ENCODE results near the gene PEX16. TPM values are rescaled to one million over a fixed set of nuclear protein-coding genes. Genes with fewer than 3 reads are reported as not detected.
"Not testable (repeated sequence)": the region's sequence is repeated elsewhere in the genome, so short reads cannot be mapped to it uniquely, and the experiment has no call there.

The PEX16 gene
- total RNA-seq, 1 donor from 2014 or later, result 37.0 TPM

- DNase-seq (ENCODE audit: low spot score), result no peak
- ATAC-seq, result no peak
These were observed 1.4 kb upstream of the PEX16 start for GRCh38 chr11:45918962-45919675.

DNA sequence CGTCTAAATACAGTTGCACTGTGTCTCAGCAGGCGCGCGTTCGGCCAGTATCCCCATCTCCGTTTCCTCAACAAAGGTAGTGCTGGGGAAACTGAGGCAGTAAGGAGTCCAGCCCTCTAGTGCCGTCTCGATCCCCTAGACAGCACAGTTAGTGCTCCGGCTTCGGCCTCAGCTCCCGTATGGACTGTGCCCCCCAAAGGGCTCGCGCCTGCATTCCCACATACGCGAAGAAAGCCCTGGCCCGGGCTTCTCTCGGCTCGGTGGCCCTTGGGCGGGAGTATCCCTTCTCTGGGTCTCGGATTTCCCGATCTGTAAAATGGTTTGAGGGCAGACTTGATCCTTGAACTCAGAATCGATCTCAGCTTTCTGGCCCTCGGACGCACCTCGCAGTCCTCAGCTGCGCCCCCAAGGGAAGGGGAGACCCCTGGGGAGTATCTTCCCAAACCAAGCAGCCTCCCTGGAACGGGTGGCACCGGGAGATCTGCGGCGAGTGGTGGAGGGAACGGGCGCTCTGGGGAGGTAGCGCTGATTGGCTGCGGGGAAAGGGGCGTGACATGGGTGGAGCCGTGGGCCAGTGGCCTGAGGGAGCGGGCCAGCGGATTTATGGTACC, 759 bp upstream of the PEX16 start:
- peak; percentile 90 for DNase-seq (ENCODE audit: low spot score)
- ATAC-seq, result peak; percentile 74

DNA sequence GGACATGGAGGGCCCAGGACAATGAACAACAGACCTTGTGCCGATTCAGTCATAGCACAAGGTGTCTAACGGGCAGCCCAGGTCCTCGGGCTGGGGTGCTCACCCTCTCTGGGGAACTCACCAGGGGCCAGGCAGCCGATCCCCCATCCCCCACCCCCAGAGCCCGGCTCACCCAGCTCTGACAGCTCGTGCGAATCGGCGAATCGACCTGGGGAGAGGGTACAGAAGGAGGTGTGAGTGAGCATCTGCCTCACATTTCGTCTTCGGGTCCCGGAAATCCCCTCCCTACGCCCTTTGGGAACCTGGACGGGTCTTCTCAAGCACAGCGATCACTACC, 423 bp downstream of the PEX16 start:
- DNase-seq (ENCODE audit: low spot score) (no peak), ATAC-seq (no peak)

DNA sequence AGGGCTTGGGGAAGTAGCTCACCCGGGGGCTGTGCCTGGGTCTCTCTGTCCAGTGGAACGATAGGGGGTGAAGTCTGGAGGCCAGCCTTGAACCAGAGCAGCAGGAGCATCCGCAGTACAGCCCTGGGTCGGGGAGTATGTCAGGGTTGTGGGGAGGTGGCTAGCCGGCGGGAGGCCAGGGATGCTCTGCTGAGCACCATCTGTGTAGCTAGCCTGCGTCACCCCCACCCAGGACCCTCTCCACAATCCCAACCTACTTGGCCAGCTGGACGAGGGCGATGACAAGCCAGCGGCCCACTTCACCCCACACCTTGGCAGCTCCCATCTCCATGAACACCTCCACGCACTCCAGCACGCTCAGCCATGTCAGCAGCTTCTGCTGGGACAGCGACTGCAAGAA, 2.2 kb downstream of the PEX16 start:
- no peak for ATAC-seq
- no peak for DNase-seq (ENCODE audit: low spot score)

GRCh38 chr11:45913942-45914635, 3.6 kb downstream of the PEX16 start:
- ATAC-seq, result peak; percentile 2
- DNase-seq (ENCODE audit: low spot score), result no peak

DNA sequence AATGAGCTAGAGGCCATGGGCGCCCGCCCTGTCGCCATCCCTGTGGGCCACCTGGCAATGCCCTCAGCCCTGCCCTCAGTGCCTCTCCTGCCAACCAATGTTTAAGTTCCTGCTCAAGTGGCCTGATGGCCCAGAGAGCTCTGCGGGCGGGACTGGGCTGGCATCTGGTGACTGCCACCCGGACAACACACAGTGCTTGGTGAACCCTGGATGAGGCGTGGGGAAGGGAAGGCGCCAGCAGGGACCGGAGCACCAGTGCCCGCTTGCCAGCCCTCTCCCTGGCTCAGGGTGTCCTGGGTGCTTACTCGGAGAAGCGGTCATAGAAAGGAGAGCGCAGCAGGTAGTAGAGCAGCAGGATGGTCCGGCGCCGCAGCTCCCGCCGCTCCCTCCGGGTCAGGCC, 4.2 kb downstream of the PEX16 start:
- DNase-seq (ENCODE audit: low spot score) (peak; percentile 89), ATAC-seq (peak; percentile 64)

GRCh38 chr11:45910623-45911022, 7.1 kb downstream of the PEX16 start:
- no peak for ATAC-seq
- no peak for DNase-seq (ENCODE audit: low spot score)

DNA sequence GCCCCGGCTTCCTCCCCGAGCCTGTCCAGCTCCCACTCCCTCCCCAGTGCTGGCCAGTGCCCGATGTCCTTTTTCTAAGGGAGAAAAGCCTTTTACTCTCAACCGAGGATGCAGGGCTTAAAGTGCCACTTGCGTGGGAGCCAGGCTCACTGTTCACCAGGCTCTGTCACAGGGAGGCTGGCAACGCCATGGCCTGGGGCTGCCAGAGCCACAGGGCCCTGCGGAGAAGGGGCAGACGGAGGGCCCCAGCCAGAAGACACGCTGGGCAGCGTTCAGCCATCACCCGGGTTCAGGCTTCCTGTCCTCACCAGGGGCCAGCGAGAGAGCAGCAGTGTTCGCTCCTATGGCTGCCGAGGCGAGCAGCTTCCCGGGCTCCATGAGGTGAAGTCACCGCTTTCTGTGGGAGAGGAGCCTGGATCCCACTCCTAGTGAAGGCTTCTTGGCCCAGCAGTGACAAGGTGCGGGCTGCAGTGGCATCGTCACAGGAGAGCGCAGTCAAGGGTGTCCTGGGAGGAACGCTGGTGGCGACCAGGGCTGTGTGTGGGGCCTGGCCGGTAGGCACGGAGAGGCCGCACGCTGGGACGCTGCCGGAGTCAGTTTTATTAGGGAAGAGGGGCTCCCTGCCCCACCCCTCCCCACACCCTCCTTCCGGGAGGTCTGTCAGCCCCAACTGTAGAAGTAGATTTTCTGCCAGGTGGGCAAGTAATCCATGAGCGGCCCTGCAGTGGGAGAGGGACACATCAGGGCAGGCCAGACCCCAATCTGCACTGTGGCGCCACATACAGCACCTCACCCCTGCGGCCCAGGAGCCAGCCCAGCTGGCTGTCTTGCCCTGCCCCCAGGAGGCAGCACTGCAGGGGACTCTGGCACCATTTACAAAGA, 7.8 kb downstream of the PEX16 start:
- DNase-seq (ENCODE audit: low spot score) (no peak), ATAC-seq (no peak)

GRCh38 chr11:45907911-45908370, 9.7 kb downstream of the PEX16 start:
- DNase-seq (ENCODE audit: low spot score) (no peak), ATAC-seq (peak; percentile 5)

DNA sequence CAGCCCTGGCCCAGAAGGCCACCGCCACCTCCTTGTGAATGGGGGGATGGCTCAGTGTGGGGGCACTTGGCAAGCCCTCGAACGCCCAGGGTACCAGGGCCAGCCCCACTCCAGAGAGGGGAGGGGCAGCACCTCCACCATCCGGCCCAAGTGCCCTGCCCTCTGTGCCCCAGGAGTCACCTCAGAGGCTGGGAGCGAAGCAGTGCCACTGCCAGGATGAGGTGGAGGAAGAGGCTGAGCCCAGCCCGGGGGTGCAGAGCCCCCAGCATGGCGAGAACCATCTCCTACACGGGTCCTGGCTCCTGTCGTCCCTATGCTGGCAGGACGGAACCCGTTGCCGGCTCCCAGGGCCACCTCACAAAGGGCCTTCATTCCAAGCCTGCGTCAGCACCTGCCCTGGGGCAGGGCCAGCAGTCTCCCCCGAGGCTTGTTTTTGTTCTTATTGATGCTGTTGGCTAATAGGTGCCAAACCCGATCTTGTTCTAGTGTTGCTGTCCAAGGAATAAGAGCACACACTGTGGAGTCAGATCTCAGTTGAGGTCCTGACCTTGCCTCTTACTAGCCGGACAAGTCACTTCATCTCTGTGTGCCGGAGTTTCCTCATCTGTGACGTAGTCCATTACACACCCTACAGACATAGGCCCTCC, 10.6 kb downstream of the PEX16 start, which contains the start of gene FREY1:
FREY1 (minus strand) TSS at position 307 of the 647 bp plus-strand sequence; CDS start at position 281, 26 bp downstream.
- no peak for DNase-seq (ENCODE audit: low spot score)
- peak; percentile 28 for ATAC-seq

- peak; percentile 3 for ATAC-seq
- DNase-seq (ENCODE audit: low spot score), result no peak
These were observed 11.5 kb downstream of the PEX16 start for GRCh38 chr11:45906096-45906682.

DNA sequence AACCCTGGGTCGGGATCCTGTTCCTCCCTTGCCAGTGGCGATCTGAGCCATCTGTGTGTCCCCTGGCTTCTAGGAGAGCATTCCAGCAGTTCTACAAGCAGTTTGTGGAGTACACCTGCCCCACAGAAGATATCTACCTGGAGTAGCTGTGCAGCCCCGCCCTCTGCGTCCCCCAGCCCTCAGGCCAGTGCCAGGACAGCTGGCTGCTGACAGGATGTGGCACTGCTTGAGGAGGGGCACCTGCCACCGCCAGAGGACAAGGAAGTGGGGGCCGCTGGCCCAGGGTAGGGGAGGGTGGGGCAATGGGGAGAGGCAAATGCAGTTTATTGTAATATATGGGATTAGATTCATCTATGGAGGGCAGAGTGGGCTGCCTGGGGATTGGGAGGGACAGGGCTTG, 12.1 kb downstream of the PEX16 start:
- not testable (repeated sequence) for DNase-seq (ENCODE audit: low spot score); ATAC-seq

GRCh38 chr11:45905095-45905494, 12.6 kb downstream of the PEX16 start:
- DNase-seq (ENCODE audit: low spot score) (no peak), ATAC-seq (no peak)

- no peak for DNase-seq (ENCODE audit: low spot score)
- no peak for ATAC-seq
These were observed 13.3 kb downstream of the PEX16 start for GRCh38 chr11:45904309-45904915.

GRCh38 chr11:45902452-45903380, 15.0 kb downstream of the PEX16 start:
- ATAC-seq, result no peak
- no peak for DNase-seq (ENCODE audit: low spot score)

DNA sequence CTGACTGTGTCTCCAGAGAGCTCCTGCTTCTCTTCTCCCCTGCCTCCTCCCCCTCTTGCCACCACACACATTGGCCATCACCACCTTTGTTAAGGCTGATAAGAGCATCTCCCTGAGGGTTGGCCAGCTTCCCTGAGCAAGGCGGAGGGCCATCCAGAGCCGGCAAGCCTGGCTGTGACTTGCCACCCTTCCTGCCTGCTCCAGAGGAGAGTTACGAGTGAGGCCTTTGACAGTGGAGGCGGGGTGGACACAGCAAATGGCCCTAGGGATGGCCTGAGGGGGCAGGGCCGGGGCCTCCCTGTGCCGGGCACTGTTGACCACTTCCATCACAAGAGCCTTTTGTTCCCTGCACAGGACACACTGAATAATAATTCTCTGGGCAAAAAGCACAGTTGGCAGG, 16.1 kb downstream of the PEX16 start:
- DNase-seq (ENCODE audit: low spot score) (no peak), ATAC-seq (no peak)

DNA sequence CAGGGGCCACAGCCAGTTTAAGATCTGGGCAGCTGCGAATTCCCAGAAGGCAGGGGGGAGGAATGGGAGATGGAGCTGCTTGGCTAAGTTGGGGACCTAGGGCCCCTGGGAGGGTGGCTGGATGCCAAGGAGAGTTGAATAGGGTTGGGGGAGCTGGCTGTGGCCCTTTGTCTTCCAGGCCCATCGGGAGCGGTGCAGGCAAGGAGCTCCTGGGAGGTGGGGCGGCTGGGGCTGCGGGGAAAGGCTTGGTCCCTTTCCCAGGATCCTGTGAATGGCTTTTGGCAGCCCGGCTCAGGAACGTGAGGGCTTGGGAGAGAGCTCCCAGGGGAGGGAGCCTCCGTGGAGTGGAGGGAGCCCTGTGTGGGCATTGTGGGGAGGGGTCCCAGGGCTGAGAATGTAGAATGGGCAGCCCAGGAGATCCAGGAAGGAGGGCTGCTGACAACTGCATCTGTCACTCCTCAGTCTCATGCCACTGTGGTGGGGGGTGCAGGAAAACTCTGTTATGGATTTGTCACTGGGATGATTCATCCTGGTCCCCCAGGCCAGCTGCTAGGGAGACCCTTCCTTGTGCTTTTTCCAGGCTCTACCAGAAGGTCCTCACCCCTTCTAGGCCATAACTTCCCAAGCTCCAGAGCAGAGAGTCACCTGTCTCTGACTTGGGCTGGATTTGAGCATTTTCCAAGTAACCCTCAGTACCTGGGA, 16.6 kb downstream of the PEX16 start:
- no peak for DNase-seq (ENCODE audit: low spot score)
- ATAC-seq, result peak; percentile 14
